Body of pancreas (tissue), 4 donors: ENCODE results near the gene ROBO1.

Experiments
- CTCF ChIP-seq, 7 experiments: fragments of 450-650 bp in 4 of 7; fragments of 200-600 bp in 3 of 7; sonication (generic) in 3 of 7; IDR thresholded peaks; one replicate each; pipeline ENCODE4 v1.5.1; 2016 to 2019; ENCODE audit warnings: antibody characterized with exemption in 7 of 7
- POLR2A ChIP-seq, 3 donors: fragments of 450-650 bp; IDR thresholded peaks; one replicate each; pipeline ENCODE4 v1.6.1; 2016; ENCODE audit warnings: antibody characterized with exemption in 3 of 3, mild to moderate bottlenecking in 2 of 3

GRCh38 chr3:78665776-78666469, 1101.9 kb downstream of the ROBO1 start:
- no peak for TF ChIP-seq POLR2A (IDR thresholded peaks at IDR 0.05)
- TF ChIP-seq CTCF (IDR thresholded peaks at IDR 0.05), result no peak
